Superior temporal gyrus (tissue), 1 donor: ENCODE measurements around the gene AK4.
A peak's percentile ranks its signal among the peaks of the same experiment; 100 is the strongest.

Experiments used
- DNase-seq: peaks from one replicate; pipeline ENCODE4 v3.0.0-alpha.2; 2016; ENCODE audit errors: extremely low spot score

Gene AK4

GRCh38 chr1:65176591-65176990, 28.6 kb downstream of the AK4 start:
- DNase-seq: no peak

GRCh38 chr1:65177457-65177856, 29.5 kb downstream of the AK4 start:
- no peak for DNase-seq

GRCh38 chr1:65178235-65178634, 30.2 kb downstream of the AK4 start:
- no peak for DNase-seq

GRCh38 chr1:65179148-65179547, 31.1 kb downstream of the AK4 start:
- no peak for DNase-seq

- DNase-seq: no peak
Observed at GRCh38 chr1:65180977-65181376, 33.0 kb downstream of the AK4 start.

GRCh38 chr1:65182658-65183268, 34.8 kb downstream of the AK4 start:
- no peak for DNase-seq

- DNase-seq: no peak
Observed at GRCh38 chr1:65189576-65190115, 41.6 kb downstream of the AK4 start.

- no peak for DNase-seq
Observed at GRCh38 chr1:65190229-65190628, 42.2 kb downstream of the AK4 start.

GRCh38 chr1:65193129-65193695, 45.2 kb downstream of the AK4 start:
- DNase-seq: no peak

GRCh38 chr1:65195495-65196417, 47.8 kb downstream of the AK4 start:
- peak; percentile 58 for DNase-seq

- no peak for DNase-seq
Observed at GRCh38 chr1:65196926-65197325, 48.9 kb downstream of the AK4 start.

- no peak for DNase-seq
Observed at GRCh38 chr1:65197636-65198035, 49.6 kb downstream of the AK4 start.

GRCh38 chr1:65198096-65198495, 50.1 kb downstream of the AK4 start:
- DNase-seq: no peak

- DNase-seq: no peak
Observed at GRCh38 chr1:65200411-65200810, 52.4 kb downstream of the AK4 start.

GRCh38 chr1:65206836-65207235, 58.8 kb downstream of the AK4 start:
- no peak for DNase-seq

GRCh38 chr1:65207317-65207716, 59.3 kb downstream of the AK4 start:
- DNase-seq: no peak

GRCh38 chr1:65208563-65208973, 60.6 kb downstream of the AK4 start:
- no peak for DNase-seq

- DNase-seq: peak; percentile 85
Observed at GRCh38 chr1:65209005-65209885, 61.2 kb downstream of the AK4 start.

- DNase-seq: no peak
Observed at GRCh38 chr1:65210325-65210724, 62.3 kb downstream of the AK4 start.

- DNase-seq: no peak
Observed at GRCh38 chr1:65211331-65211730, 63.3 kb downstream of the AK4 start.

- DNase-seq: no peak
Observed at GRCh38 chr1:65213271-65214023, 65.4 kb downstream of the AK4 start.
